Mucosa of descending colon (tissue), 3 donors: ENCODE measurements around the gene ERFL. TPM values are rescaled to one million over a fixed set of nuclear protein-coding genes. Genes with fewer than 3 reads are reported as not detected.

Experiments
- ATAC-seq: fragments of 200-7000 bp; cut with Tn5 transposase; one replicate; pipeline ENCODE4 v1.9.1; 2020; ENCODE audit warnings: mild to moderate bottlenecking, moderate library complexity
- DNase-seq, 3 donors: peaks; one replicate each; pipeline ENCODE4 v3.0.0-alpha.2; 2020
- H3K36me3 ChIP-seq: fragments of 200-600 bp; one replicate; pipeline ENCODE4 v1.8.0; 2021; ENCODE audit warnings: low read depth, mild to moderate bottlenecking
- H3K4me1 ChIP-seq: fragments of 200-600 bp; one replicate; pipeline ENCODE4 v1.8.0; 2021; ENCODE audit warnings: low read depth, mild to moderate bottlenecking
- H3K4me3 ChIP-seq: fragments of 200-600 bp; one replicate; pipeline ENCODE4 v1.8.0; 2021; ENCODE audit warnings: mild to moderate bottlenecking
- H3K9me3 ChIP-seq: fragments of 200-600 bp; one replicate; pipeline ENCODE4 v1.8.0; 2021; ENCODE audit warnings: mild to moderate bottlenecking
- intact Hi-C, 2 donors: fragments of 100-400 bp; cut with DNase I in 1 of 2; cut with micrococcal nuclease in 1 of 2; formaldehyde crosslinking; loops; one replicate each; pipeline versions ENCODE4 v1.11.0 to v1.11.1; 2022; cut with DNase I, micrococcal nuclease
- total RNA-seq, 3 donors: library from RNA; stranded (reverse); fragmentation: NEBNext Ultra II Directional in 2 of 3; extraction: Animal tissue kit (Norgen Biotek cat#: 25700) in 2 of 3; gene quantifications; one replicate each; pipeline versions ENCODE4 v1.2.1 to v1.2.4, GENCODE V29; 2021 to 2023
- TF ChIP-seq, protein P1 (sequence below): fragments of 200-600 bp; IDR thresholded peaks from one replicate; pipeline ENCODE4 v1.8.0; 2022; ENCODE audit warnings: antibody characterized with exemption, mild to moderate bottlenecking
- donor health status: DM: no; HTN: no; CAD: no; lungs with moderate emphysema.
- donor health status: DM: no; HTN: no; CAD: no.
- donor health status: DM: no; HTN: yes; CAD: no.

The ERFL gene
- total RNA-seq, 3 donors from 2014 or later = 0.70 to 1.1 (median 0.98) TPM

DNA sequence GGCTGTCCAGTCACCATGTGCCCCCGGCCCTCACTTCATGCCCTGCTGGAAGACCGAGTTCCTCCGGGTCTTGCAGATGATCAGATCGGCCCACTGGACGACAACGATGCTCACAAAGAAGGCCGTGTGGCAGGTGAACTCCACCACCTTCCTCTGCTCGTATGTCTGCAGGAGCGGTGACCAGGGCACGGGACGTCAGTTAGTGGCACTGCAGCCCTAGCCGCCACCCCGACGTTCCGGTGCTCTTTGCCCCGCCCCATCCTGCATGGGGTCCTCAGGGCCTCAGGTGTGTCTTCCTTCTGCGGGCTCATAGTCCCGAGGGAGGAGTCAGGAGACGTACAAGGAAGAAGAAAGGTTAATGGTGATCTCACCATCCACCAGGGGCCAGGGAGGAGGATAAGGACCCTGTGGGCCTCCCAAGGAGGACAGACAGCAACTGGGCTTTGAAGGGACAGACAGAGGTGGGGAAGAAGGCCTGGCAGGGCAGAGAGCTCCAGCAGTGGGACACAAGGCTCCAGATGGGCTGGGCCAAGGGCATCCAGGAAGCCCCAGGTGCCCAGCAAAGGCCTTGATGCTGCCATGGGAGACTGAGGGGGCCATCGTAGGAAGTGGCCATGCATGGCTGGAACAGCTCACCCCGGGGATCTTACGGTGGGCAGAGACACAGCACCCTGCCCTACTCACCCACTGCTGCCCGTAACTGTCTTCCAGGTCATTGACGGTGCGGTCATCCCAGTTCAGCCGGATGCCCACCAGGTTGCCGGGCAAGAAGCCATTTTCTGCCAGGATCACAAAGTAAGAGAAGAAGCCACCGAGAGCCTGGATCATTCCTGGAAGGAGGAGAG, 40.7 kb upstream of the ERFL start:
- TF ChIP-seq, protein P1, sequence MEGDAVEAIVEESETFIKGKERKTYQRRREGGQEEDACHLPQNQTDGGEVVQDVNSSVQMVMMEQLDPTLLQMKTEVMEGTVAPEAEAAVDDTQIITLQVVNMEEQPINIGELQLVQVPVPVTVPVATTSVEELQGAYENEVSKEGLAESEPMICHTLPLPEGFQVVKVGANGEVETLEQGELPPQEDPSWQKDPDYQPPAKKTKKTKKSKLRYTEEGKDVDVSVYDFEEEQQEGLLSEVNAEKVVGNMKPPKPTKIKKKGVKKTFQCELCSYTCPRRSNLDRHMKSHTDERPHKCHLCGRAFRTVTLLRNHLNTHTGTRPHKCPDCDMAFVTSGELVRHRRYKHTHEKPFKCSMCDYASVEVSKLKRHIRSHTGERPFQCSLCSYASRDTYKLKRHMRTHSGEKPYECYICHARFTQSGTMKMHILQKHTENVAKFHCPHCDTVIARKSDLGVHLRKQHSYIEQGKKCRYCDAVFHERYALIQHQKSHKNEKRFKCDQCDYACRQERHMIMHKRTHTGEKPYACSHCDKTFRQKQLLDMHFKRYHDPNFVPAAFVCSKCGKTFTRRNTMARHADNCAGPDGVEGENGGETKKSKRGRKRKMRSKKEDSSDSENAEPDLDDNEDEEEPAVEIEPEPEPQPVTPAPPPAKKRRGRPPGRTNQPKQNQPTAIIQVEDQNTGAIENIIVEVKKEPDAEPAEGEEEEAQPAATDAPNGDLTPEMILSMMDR = no peak
- no peak overlapping the region for H3K4me3 ChIP-seq
- DNase-seq = no peak
- H3K4me1 ChIP-seq = no peaks in the 10 kb centered on the region
- H3K9me3 ChIP-seq = no peaks in the 10 kb centered on the region
- H3K36me3 ChIP-seq = no peaks in the 10 kb centered on the region
- ATAC-seq = peak; percentile 44
- intact Hi-C loops = no loop called here

DNA sequence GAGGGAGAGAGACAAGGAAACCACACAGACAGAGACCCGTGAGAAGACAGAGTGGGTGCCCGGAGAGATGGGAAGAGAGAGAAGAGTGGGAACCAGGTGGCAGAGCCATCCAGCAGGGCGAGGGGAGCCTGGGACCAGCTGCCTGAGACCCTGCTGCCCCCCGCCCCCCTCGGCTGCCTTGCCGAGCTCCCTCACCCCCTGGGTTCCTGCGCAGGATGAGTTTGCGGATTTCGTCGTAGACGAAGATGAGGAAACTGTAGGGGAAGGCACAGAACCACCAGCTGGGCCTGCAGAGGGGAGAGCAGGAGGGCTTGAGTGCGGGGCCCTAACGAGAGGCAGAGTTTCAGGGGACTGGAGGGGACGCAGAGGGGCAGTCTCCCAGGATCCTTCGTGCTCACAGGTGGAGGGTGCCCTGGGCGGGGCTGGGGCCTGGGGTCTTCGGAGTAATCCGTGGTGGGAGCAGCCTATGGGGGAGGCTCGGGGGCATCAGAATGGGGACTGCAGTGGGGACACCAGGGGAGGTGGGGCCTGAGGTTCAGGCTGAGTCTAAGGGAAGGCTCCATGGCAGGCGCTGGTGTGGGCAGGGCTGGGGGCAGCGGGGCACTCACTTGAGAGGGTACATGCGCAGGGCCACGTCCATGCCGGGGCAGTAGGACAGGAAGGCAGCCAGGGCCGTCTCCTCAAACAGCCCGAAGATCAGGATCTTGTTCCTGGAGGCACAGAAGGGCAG, 39.0 kb upstream of the ERFL start:
- TF ChIP-seq, protein P1 = no peak
- Histone ChIP-seq H3K36me3 (no peaks in the 10 kb centered on the region), H3K4me1 (no peaks in the 10 kb centered on the region), H3K4me3 (no peak overlapping the region), H3K9me3 (no peaks in the 10 kb centered on the region)
- ATAC-seq = no peak
- intact Hi-C loops = no loop called here
- no peak for DNase-seq

DNA sequence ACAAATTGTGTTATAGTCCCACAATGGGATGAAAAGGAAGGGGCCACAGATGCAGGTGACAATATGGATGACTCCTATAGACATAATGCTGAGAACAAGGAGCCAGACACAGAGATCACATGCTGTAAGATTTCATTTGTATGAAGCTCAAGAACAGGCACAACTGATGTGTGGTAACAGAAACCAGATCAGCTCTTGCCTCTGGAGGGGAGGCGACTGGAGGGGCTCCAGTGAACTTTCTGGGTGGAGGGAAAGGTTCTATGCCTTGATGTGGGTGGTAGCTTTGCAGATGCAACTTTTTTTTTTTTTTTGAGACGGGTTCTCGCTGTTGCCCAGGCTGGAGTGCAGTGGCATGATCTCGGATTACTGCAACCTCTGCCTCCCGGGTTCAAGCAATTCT, 36.9 kb upstream of the ERFL start:
- Histone ChIP-seq H3K9me3 (no peaks in the 10 kb centered on the region), H3K36me3 (no peaks in the 10 kb centered on the region), H3K4me1 (no peaks in the 10 kb centered on the region), H3K4me3 (no peak overlapping the region)
- DNase-seq = no peak
- TF ChIP-seq, protein P1 = no peak
- ATAC-seq = no peak
- intact Hi-C loops = no loop called here

DNA sequence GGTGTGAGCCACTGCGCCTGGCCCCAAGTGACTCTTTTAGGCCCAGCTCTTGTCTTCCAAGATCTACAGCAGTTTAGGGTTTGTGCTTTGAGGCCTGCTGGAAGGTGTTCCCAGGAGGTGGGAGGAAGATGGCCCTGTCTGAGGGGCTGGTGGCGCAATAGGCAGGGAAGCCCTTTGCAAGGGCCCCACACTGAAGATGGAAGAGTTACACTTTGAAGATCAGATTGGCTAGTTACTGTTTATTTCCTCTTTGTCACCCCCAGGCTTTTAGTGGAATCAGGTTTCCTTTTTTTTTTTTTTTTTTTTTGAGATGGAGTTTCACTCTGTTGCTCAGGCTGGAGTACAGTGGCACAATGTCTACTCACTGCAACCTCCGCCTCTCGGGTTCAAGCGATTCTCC, 32.7 kb upstream of the ERFL start:
- TF ChIP-seq, protein P1 = no peak
- DNase-seq (no peak), ATAC-seq (no peak)
- no peaks in the 10 kb centered on the region for H3K36me3 ChIP-seq
- H3K4me1 ChIP-seq = peaks cover 17% of the 10 kb centered on the region
- H3K9me3 ChIP-seq = no peaks in the 10 kb centered on the region
- intact Hi-C loops = no loop called here
- no peak overlapping the region for H3K4me3 ChIP-seq

DNA sequence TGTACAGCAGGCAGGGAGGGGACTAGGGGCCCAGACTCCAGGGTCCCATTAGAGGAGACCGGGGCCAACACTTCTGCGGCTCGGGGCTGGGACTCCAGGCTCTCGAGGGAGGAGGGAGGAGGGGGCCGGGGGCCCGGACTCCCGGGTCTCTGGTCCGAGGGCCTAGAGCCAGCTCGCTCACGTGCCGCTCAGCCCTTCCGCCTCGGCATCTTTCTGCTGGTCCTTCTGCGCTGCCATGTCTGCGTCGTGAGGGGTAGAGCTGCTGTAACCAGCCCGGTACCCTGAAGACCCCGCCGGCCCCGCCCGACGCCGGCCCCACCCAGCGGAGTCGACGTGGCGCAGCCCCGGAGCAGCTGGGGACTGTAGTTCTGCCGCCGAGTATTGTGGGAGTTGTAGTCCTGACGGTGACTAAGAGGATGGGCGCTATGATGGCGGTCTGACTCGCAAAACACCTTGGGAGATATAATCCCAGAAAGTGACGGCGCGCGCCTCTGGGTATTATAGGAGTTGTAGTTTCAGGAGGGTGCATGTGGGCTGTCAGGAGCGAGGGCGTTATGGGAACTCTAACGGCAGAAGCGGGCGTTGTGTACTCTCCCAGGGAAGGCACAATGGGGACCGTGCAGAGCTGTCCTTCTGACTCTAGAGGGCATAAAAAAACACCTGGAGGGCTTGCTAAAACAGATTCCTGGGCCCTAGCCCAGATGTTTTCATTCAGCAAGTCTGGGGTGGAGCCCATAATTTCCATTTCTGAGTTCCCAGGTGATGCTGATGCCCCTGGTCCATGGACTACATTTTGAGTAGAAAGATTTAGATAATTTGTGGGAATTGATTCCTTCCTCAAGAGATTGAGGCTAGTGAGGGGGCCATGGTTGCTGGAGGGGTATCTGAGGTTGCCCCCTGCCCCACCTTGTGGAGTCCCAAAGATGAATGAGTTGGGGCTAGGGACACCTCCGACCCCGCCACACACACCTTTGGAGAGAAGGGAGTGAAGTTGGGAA, 31.1 kb upstream of the ERFL start, which contains the start of gene RABAC1:
Gene RABAC1 (minus strand): TSS at position 266 of the 998 bp plus-strand sequence. CDS start 29 bp downstream, at position 237.
- intact Hi-C loops = no loop called here
- peak; percentile 80 for ATAC-seq
- TF ChIP-seq, protein P1 = no peak

More for the DNA sequence above, 31.1 kb upstream of the ERFL start, which contains the start of gene RABAC1:
- H3K4me3 ChIP-seq = peak within 1 kb of the TSS; percentile 77
- no peaks in the 10 kb centered on the region for H3K36me3 ChIP-seq
- peaks cover 18% of the 10 kb centered on the region for H3K4me1 ChIP-seq
- DNase-seq = peak; percentile 90 to 95 (median 92)
- H3K9me3 ChIP-seq = no peaks in the 10 kb centered on the region
